Hepatocyte (in vitro differentiated cells): ENCODE measurements around the gene PXDN. TPM values are rescaled to one million over a fixed set of nuclear protein-coding genes. Genes with fewer than 3 reads are reported as not detected.

Experiments used
- DNase-seq: peaks from one replicate; pipeline ENCODE4 v3.0.0-alpha.2; 2016; ENCODE audit warnings: low spot score
- H2AFZ ChIP-seq: fragments of 200-600 bp; sonication (generic); 2 replicates; pipeline ENCODE4 v1.6.0; 2016; ENCODE audit warnings: antibody characterized with exemption, mild to moderate bottlenecking
- H3K27ac ChIP-seq: fragments of 200-600 bp; sonication (generic); 2 replicates; pipeline ENCODE4 v1.5.1; 2016; ENCODE audit warnings: mild to moderate bottlenecking
- H3K27me3 ChIP-seq: fragments of 200-600 bp; sonication (generic); 2 replicates; pipeline ENCODE4 v1.6.1; 2016
- H3K36me3 ChIP-seq: fragments of 200-600 bp; sonication (generic); replicated peaks from 2 replicates; pipeline ENCODE4 v1.5.1; 2016; ENCODE audit warnings: low read depth; ENCODE audit not compliant: insufficient read depth
- H3K4me1 ChIP-seq: fragments of 200-600 bp; sonication (generic); 2 replicates; pipeline ENCODE4 v1.5.1; 2016; ENCODE audit warnings: mild to moderate bottlenecking, moderate library complexity; ENCODE audit not compliant: insufficient read depth
- H3K4me2 ChIP-seq: fragments of 200-600 bp; sonication (generic); 2 replicates; pipeline ENCODE4 v1.6.0; 2016
- H3K4me3 ChIP-seq: fragments of 200-600 bp; sonication (generic); 2 replicates; pipeline ENCODE4 v1.5.1; 2016; ENCODE audit warnings: mild to moderate bottlenecking
- H3K79me2 ChIP-seq: fragments of 200-600 bp; sonication (generic); 2 replicates; pipeline ENCODE4 v1.6.0; 2017; ENCODE audit warnings: mild to moderate bottlenecking
- H3K9me2 ChIP-seq: fragments of 200-600 bp; sonication (generic); replicated peaks from 2 replicates; pipeline ENCODE4 v1.6.0; 2017; ENCODE audit warnings: mild to moderate bottlenecking; ENCODE audit not compliant: insufficient read depth
- H3K9me3 ChIP-seq: fragments of 200-600 bp; sonication (generic); 2 replicates; pipeline ENCODE4 v1.5.1; 2016; ENCODE audit warnings: low read depth, mild to moderate bottlenecking
- H4K20me1 ChIP-seq: fragments of 200-600 bp; sonication (generic); 2 replicates; pipeline ENCODE4 v1.6.0; 2016; ENCODE audit warnings: mild to moderate bottlenecking; ENCODE audit not compliant: insufficient read depth, poor library complexity, severe bottlenecking
- CTCF ChIP-seq: fragments of 200-600 bp; sonication (generic); IDR thresholded peaks from 2 replicates; pipeline ENCODE4 v1.5.1; 2016; ENCODE audit warnings: antibody characterized with exemption, mild to moderate bottlenecking; ENCODE audit not compliant: poor library complexity
- EZH2 ChIP-seq: fragments of 200-600 bp; sonication (generic); IDR thresholded peaks from 2 replicates; pipeline ENCODE4 v1.6.1; 2016; ENCODE audit warnings: antibody characterized with exemption, mild to moderate bottlenecking, borderline replicate concordance
- EZH2phosphoT487 ChIP-seq: fragments of 200-600 bp; sonication (generic); IDR thresholded peaks from one replicate; pipeline ENCODE4 v1.6.1; 2018; ENCODE audit warnings: antibody characterized with exemption, mild to moderate bottlenecking, low read depth, moderate library complexity; ENCODE audit not compliant: unreplicated experiment, severe bottlenecking
- WGBS: methylation state at CpG from one replicate; pipeline ENCODE4 v1.1.6; 2016; ENCODE audit warnings: low lambda C conversion rate; ENCODE audit errors: missing lambda C conversion rate; 5-methylcytosine and 5-hydroxymethylcytosine counted together
- polyA plus RNA-seq: library from polyadenylated mRNA; unstranded; fragments of >200 nt; fragmentation: Nextera tagmentation; extraction: Ambion mirVana; gene quantifications from 2 replicates; pipeline ENCODE4 v1.2.1, GENCODE V29; 2016
- total RNA-seq: library from RNA; depleted of rRNA; stranded (reverse); fragments of >200 nt; gene quantifications from 2 replicates; pipeline ENCODE4 v1.2.3, GENCODE V29; 2014

PXDN gene
- total and polyA plus RNA-seq, 2 experiments from 2014 or later: 107 to 118 TPM

- H3K4me1 ChIP-seq: no peaks in the 10 kb centered on the region
- H4K20me1 ChIP-seq: no peaks in the 10 kb centered on the region
- WGBS: 79% methylated on average over 8 of the region's 8 CpGs
- TF ChIP-seq EZH2: no peak
- no peak for TF ChIP-seq CTCF
- no peak for TF ChIP-seq EZH2phosphoT487
- no peak for DNase-seq
- no peak overlapping the region for H2AFZ ChIP-seq
- H3K4me2 ChIP-seq: no peak overlapping the region
- H3K36me3 ChIP-seq: no peaks in the 10 kb centered on the region
- H3K9me2 ChIP-seq: no peaks in the 10 kb centered on the region
- no peaks in the 10 kb centered on the region for H3K9me3 ChIP-seq
- no peak overlapping the region for H3K4me3 ChIP-seq
- H3K27me3 ChIP-seq: no peaks in the 10 kb centered on the region
- H3K27ac ChIP-seq: no peak overlapping the region
- H3K79me2 ChIP-seq: no peaks in the 10 kb centered on the region
Measured at GRCh38 chr2:1675633-1676032, 68.7 kb downstream of the PXDN start.

GRCh38 chr2:1674766-1675397 is 69.4 kb downstream of the PXDN start:
- Histone ChIP-seq H3K9me3 (no peaks in the 10 kb centered on the region), H4K20me1 (no peaks in the 10 kb centered on the region), H2AFZ (no peak overlapping the region), H3K4me2 (no peak overlapping the region), H3K4me1 (no peaks in the 10 kb centered on the region), H3K27ac (no peak overlapping the region), H3K4me3 (no peak overlapping the region), H3K36me3 (no peaks in the 10 kb centered on the region), H3K79me2 (no peaks in the 10 kb centered on the region), H3K27me3 (no peaks in the 10 kb centered on the region), H3K9me2 (no peaks in the 10 kb centered on the region)
- TF ChIP-seq EZH2: no peak
- no peak for TF ChIP-seq CTCF
- TF ChIP-seq EZH2phosphoT487: no peak
- WGBS: 95% methylated on average over 18 of the region's 18 CpGs
- no peak for DNase-seq

DNA sequence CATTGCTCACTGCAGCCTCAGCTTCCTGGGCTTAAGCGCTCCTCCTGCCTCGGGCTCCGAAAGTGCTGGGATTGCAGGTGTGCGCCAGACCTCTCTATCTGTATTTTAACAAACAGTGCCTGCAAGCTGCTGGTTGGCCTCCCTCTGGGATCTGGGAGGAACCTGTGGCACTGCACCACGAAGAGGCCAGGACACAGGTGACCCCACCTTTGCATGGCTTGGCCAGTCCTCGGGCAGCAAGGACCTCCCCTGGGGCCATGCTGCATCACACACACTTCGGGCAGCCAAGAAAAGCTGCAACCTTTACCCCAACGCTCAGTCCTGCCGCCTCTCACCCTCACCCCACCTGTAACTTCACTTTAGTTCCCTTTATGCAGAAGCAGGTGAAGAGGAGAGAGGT is 70.0 kb downstream of the PXDN start:
- Histone ChIP-seq H3K9me2 (no peaks in the 10 kb centered on the region), H3K4me2 (no peak overlapping the region), H3K27ac (no peak overlapping the region), H3K27me3 (no peaks in the 10 kb centered on the region), H3K9me3 (no peaks in the 10 kb centered on the region), H2AFZ (no peak overlapping the region), H3K4me1 (no peaks in the 10 kb centered on the region), H3K36me3 (no peaks in the 10 kb centered on the region), H3K4me3 (no peak overlapping the region), H4K20me1 (no peaks in the 10 kb centered on the region), H3K79me2 (no peaks in the 10 kb centered on the region)
- 93% methylated on average over 9 of the region's 9 CpGs for WGBS
- no peak for DNase-seq
- TF ChIP-seq EZH2phosphoT487: no peak
- no peak for TF ChIP-seq EZH2
- no peak for TF ChIP-seq CTCF
